ENCODE data around the gene PAPLN.

The PAPLN gene

DNA sequence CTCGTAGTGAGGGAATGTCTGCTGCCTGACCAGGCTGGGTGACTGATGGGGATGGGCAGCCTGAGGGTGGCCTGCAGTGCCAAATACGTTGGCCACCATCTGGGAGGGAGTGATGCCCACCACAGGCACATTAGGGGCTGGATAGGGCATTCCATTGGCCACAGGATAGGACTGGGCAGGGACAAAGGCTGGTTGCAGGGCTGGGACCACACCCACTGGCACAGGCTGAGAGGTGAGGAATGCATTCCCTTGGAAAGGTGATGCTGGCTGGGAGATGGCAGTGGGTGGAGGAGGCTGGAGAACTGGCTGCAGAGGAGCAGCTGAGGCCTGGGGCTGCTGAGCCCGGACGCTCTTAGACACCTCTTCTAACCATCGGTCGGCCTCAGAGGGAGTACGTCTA is 39.5 kb downstream of the PAPLN start:
- DNase-seq (ENCODE audit: low read depth, low spot score) = no peak
- Histone ChIP-seq H3K27ac (no peak overlapping the region), H3K9me3 (ENCODE audit: low read depth, low read length) (no peaks in the 10 kb centered on the region), H3K9ac (ENCODE audit: insufficient read length) (no peak overlapping the region), H3K4me3 (no peak overlapping the region), H3K36me3 (ENCODE audit: insufficient read depth, low read length) (peaks cover 16% of the 10 kb centered on the region)
- TF ChIP-seq FOXP2 (optimal IDR thresholded peaks at IDR 0.05; ENCODE audit: control extremely low read depth, extremely low read length, insufficient read depth) (no peak), POLR2AphosphoS5 (IDR thresholded peaks at IDR 0.05; ENCODE audit: borderline replicate concordance, low read depth, low read length) (no peak), EZH2 (IDR thresholded peaks at IDR 0.05) (no peak)

DNA sequence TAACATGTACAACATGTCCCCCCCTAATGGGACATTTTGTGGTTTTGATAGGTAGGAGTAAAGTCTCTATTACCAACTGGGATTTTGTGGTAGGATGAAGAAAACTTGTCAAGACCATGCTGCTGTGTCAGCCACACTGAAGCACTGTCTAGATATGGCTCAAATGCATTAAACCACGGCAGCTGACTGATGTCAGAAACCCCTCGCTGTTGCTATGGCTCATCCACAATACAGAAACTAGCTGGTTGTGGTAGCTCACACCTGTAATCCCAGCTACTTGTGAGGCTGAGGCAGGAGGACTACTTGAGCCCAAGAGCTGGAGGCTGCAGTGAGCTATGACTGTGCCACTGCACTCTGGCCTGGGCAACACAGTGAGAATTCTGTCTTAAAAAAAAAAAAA is 40.1 kb downstream of the PAPLN start:
- H3K9me3 ChIP-seq (ENCODE audit: low read depth, low read length) = no peaks in the 10 kb centered on the region
- H3K9ac ChIP-seq (ENCODE audit: insufficient read length) = no peak overlapping the region
- peaks cover 21% of the 10 kb centered on the region for H3K36me3 ChIP-seq (ENCODE audit: insufficient read depth, low read length)
- TF ChIP-seq FOXP2 (optimal IDR thresholded peaks at IDR 0.05; ENCODE audit: control extremely low read depth, extremely low read length, insufficient read depth) (no peak), POLR2AphosphoS5 (IDR thresholded peaks at IDR 0.05; ENCODE audit: borderline replicate concordance, low read depth, low read length) (no peak), EZH2 (IDR thresholded peaks at IDR 0.05) (no peak)
- H3K4me3 ChIP-seq = no peak overlapping the region
- H3K27ac ChIP-seq = no peak overlapping the region
- no peak for DNase-seq (ENCODE audit: low read depth, low spot score)

- H3K4me3 ChIP-seq = no peak overlapping the region
- no peak for TF ChIP-seq POLR2AphosphoS5 (IDR thresholded peaks at IDR 0.05; ENCODE audit: borderline replicate concordance, low read depth, low read length)
- TF ChIP-seq EZH2 (IDR thresholded peaks at IDR 0.05) = no peak
- no peak for TF ChIP-seq FOXP2 (optimal IDR thresholded peaks at IDR 0.05; ENCODE audit: control extremely low read depth, extremely low read length, insufficient read depth)
- no peak for DNase-seq (ENCODE audit: low read depth, low spot score)
- no peak overlapping the region for H3K27ac ChIP-seq
- peaks cover 33% of the 10 kb centered on the region for H3K36me3 ChIP-seq (ENCODE audit: insufficient read depth, low read length)
- no peak overlapping the region for H3K9ac ChIP-seq (ENCODE audit: insufficient read length)
- no peaks in the 10 kb centered on the region for H3K9me3 ChIP-seq (ENCODE audit: low read depth, low read length)
Observed at GRCh38 chr14:73280903-73281302, 43.6 kb downstream of the PAPLN start.

- TF ChIP-seq POLR2AphosphoS5 (IDR thresholded peaks at IDR 0.05; ENCODE audit: borderline replicate concordance, low read depth, low read length) (no peak), FOXP2 (optimal IDR thresholded peaks at IDR 0.05; ENCODE audit: control extremely low read depth, extremely low read length, insufficient read depth) (no peak), EZH2 (IDR thresholded peaks at IDR 0.05) (no peak)
- Histone ChIP-seq H3K9ac (ENCODE audit: insufficient read length) (no peak overlapping the region), H3K9me3 (ENCODE audit: low read depth, low read length) (no peaks in the 10 kb centered on the region), H3K4me3 (no peak overlapping the region), H3K27ac (no peak overlapping the region), H3K36me3 (ENCODE audit: insufficient read depth, low read length) (peaks cover 39% of the 10 kb centered on the region)
- DNase-seq (ENCODE audit: low read depth, low spot score) = no peak
Observed at GRCh38 chr14:73283608-73284379, 46.5 kb downstream of the PAPLN start.

DNA sequence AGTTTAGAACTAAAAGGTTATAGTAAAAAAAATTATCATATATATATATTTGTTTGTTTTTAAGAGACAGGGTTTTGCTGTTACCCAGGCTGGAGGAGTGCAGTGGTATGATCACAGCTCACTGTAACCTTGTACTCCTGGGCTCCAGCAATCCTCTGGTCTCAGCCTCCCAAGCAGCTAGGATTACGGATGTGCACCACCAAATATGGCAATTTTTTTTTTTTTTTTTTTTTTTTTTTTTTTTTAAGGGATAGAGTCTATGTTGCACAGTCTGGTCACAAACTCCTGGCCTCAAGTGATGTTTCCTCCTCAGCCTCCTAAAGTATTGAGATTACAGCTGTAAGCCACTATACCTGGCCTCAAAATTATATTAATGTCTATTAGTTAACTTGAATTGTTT is 48.7 kb downstream of the PAPLN start:
- Histone ChIP-seq H3K4me3 (no peak overlapping the region), H3K9me3 (ENCODE audit: low read depth, low read length) (no peaks in the 10 kb centered on the region), H3K9ac (ENCODE audit: insufficient read length) (no peak overlapping the region), H3K27ac (no peak overlapping the region), H3K36me3 (ENCODE audit: insufficient read depth, low read length) (peaks cover 30% of the 10 kb centered on the region)
- no peak for DNase-seq (ENCODE audit: low read depth, low spot score)
- TF ChIP-seq POLR2AphosphoS5 (IDR thresholded peaks at IDR 0.05; ENCODE audit: borderline replicate concordance, low read depth, low read length) = no peak
- no peak for TF ChIP-seq EZH2 (IDR thresholded peaks at IDR 0.05)
- TF ChIP-seq FOXP2 (optimal IDR thresholded peaks at IDR 0.05; ENCODE audit: control extremely low read depth, extremely low read length, insufficient read depth) = no peak

DNA sequence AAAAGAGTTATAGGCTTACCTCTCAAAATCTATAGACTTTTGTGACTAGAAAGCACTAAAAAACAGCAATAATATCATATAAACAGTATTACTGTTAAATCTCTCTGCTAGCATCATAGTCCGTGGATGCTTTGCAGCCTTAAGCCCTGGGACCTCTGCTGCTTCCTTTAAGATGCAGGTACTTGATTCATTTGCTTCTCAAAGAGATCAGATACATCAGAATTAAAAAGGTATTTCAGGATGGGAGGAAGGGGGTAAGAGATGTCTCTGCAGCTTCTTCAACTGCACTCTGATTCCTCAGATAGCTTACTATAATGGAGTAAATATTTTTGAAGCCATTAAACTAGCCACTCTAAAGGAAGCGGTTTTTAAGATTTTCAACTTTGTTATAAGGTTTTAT is 49.3 kb downstream of the PAPLN start:
- H3K9ac ChIP-seq (ENCODE audit: insufficient read length) = no peak overlapping the region
- DNase-seq (ENCODE audit: low read depth, low spot score) = no peak
- no peaks in the 10 kb centered on the region for H3K9me3 ChIP-seq (ENCODE audit: low read depth, low read length)
- no peak overlapping the region for H3K4me3 ChIP-seq
- TF ChIP-seq FOXP2 (optimal IDR thresholded peaks at IDR 0.05; ENCODE audit: control extremely low read depth, extremely low read length, insufficient read depth) = no peak
- TF ChIP-seq POLR2AphosphoS5 (IDR thresholded peaks at IDR 0.05; ENCODE audit: borderline replicate concordance, low read depth, low read length) = no peak
- no peak for TF ChIP-seq EZH2 (IDR thresholded peaks at IDR 0.05)
- H3K36me3 ChIP-seq (ENCODE audit: insufficient read depth, low read length) = peaks cover 30% of the 10 kb centered on the region
- H3K27ac ChIP-seq = no peak overlapping the region

DNA sequence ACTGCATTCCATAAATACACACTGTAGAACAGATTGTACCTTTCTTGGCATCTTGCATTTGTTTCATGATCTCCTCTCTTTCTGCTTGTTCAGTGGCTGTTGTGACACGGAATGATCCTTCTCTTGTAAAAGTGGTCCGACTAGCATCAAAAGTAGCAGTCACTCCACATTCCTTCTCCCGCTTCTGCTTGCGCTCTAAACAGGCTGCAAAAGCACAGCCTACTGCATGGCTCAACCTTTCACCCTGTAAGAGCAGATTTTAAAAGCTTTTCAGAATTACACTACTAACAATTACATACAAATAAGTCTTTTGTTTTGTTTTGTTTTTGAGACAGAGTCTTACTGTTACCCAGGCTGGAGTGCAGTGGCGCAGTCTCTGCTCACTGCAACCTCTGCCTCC is 49.8 kb downstream of the PAPLN start:
- H3K27ac ChIP-seq = no peak overlapping the region
- H3K4me3 ChIP-seq = no peak overlapping the region

DNA sequence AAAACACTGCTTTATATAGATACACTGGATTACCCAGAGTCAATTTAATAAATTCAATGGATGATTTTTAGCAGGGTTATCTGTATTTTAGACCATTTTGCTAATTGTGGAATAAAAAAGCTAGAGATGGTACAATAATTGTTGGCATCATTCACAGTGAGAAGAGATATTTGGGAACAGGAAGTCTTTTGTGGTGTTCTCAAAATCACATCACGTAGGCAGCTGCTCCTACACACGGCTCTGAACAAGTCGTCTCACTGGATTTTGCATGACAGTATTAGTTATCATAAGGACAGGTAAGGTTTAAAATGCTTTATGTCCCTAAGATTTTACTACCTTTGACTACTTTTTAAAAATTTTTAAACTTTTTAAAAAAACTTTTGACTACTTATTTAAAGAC is 52.0 kb downstream of the PAPLN start:
- peaks cover 11% of the 10 kb centered on the region for H3K36me3 ChIP-seq (ENCODE audit: insufficient read depth, low read length)
- no peak for TF ChIP-seq FOXP2 (optimal IDR thresholded peaks at IDR 0.05; ENCODE audit: control extremely low read depth, extremely low read length, insufficient read depth)
- TF ChIP-seq EZH2 (IDR thresholded peaks at IDR 0.05) = no peak
- TF ChIP-seq POLR2AphosphoS5 (IDR thresholded peaks at IDR 0.05; ENCODE audit: borderline replicate concordance, low read depth, low read length) = no peak
- no peak overlapping the region for H3K27ac ChIP-seq
- no peak for DNase-seq (ENCODE audit: low read depth, low spot score)
- no peaks in the 10 kb centered on the region for H3K9me3 ChIP-seq (ENCODE audit: low read depth, low read length)
- H3K4me3 ChIP-seq = no peak overlapping the region
- H3K9ac ChIP-seq (ENCODE audit: insufficient read length) = no peak overlapping the region

More for the DNA sequence above, 49.8 kb downstream of the PAPLN start:
- no peak overlapping the region for H3K9ac ChIP-seq (ENCODE audit: insufficient read length)
- TF ChIP-seq EZH2 (IDR thresholded peaks at IDR 0.05) (no peak), FOXP2 (optimal IDR thresholded peaks at IDR 0.05; ENCODE audit: control extremely low read depth, extremely low read length, insufficient read depth) (no peak), POLR2AphosphoS5 (IDR thresholded peaks at IDR 0.05; ENCODE audit: borderline replicate concordance, low read depth, low read length) (no peak)
- DNase-seq (ENCODE audit: low read depth, low spot score) = no peak
- H3K9me3 ChIP-seq (ENCODE audit: low read depth, low read length) = no peaks in the 10 kb centered on the region
- peaks cover 26% of the 10 kb centered on the region for H3K36me3 ChIP-seq (ENCODE audit: insufficient read depth, low read length)

- no peak for TF ChIP-seq POLR2AphosphoS5 (IDR thresholded peaks at IDR 0.05; ENCODE audit: borderline replicate concordance, low read depth, low read length)
- TF ChIP-seq EZH2 (IDR thresholded peaks at IDR 0.05) = no peak
- no peak for TF ChIP-seq FOXP2 (optimal IDR thresholded peaks at IDR 0.05; ENCODE audit: control extremely low read depth, extremely low read length, insufficient read depth)
- no peak overlapping the region for H3K27ac ChIP-seq
- DNase-seq (ENCODE audit: low read depth, low spot score) = no peak
- no peaks in the 10 kb centered on the region for H3K9me3 ChIP-seq (ENCODE audit: low read depth, low read length)
- no peak overlapping the region for H3K9ac ChIP-seq (ENCODE audit: insufficient read length)
- no peak overlapping the region for H3K4me3 ChIP-seq
- H3K36me3 ChIP-seq (ENCODE audit: insufficient read depth, low read length) = peaks cover 11% of the 10 kb centered on the region
Observed at GRCh38 chr14:73289729-73290128, 52.4 kb downstream of the PAPLN start.

Measured in SK-N-MC (cell line).